SK-MEL-5 (cell line): ENCODE measurements around the gene ZBED6. TPM values are rescaled to one million over a fixed set of nuclear protein-coding genes. Genes with fewer than 3 reads are reported as not detected.
"Not testable (repeated sequence)": the region's sequence is repeated elsewhere in the genome, so short reads cannot be mapped to it uniquely, and the experiment has no call there.

ENCODE experiments used
- DNase-seq: peaks from one replicate; pipeline ENCODE4 v3.0.0-alpha.2; 2016; ENCODE audit warnings: low read depth, low spot score
- in situ Hi-C: cut with HindIII; loops from 2 replicates; pipeline ENCODE4 v1.10.0; 2016; ENCODE audit warnings: low sequenced_read_pairs, high pct_unique_total_duplicates, low pct_unique_long_range_greater_than_20kb
- polyA plus RNA-seq, 2 experiments: library from polyadenylated mRNA; depleted of rRNA; stranded (reverse); fragments of >200 nt; gene quantifications; 2 replicates each; pipeline ENCODE4 v1.2.3, GENCODE V29; 2015
- total RNA-seq: library from RNA; depleted of rRNA; stranded (reverse); fragments of >200 nt; shearing (Covaris generic); gene quantifications from 2 replicates; pipeline ENCODE4 v1.2.3, GENCODE V29; 2014; rRNA removed

Gene ZBED6
- total RNA-seq: 10.3 and 14.7 TPM in 2 replicates
- 8.8 and 9.0 TPM in 2 replicates for polyA plus RNA-seq (2015; cell fraction: cytosol; rRNA removed)
- 17.2 and 22.5 TPM in 2 replicates for polyA plus RNA-seq (2015; cell fraction: nucleus; rRNA removed)

GRCh38 chr1:203795441-203796235 is at the start of gene ZBED6, which contains the start of gene ZC3H11A:
Gene ZBED6, plus strand, starts transcription at chr1:203795623. Its CDS starts 1,900 bp downstream, at chr1:203797523.
Gene ZC3H11A, plus strand, starts transcription at chr1:203795623. Its CDS starts 21,448 bp downstream, at chr1:203817071.
- peak; percentile 98 for DNase-seq
- in situ Hi-C loops: no loop called here

GRCh38 chr1:203746281-203746680 is 49.1 kb upstream of the ZBED6 start:
- in situ Hi-C loops: no loop called here
- DNase-seq: no peak

GRCh38 chr1:203751051-203751450 is 44.4 kb upstream of the ZBED6 start:
- DNase-seq: no peak
- in situ Hi-C loops: no loop called here

- in situ Hi-C loops, DNase-seq: not testable (repeated sequence)
Observed at GRCh38 chr1:203751618-203752361, 43.6 kb upstream of the ZBED6 start.

GRCh38 chr1:203754455-203754864 is 41.0 kb upstream of the ZBED6 start:
- in situ Hi-C loops: no loop called here
- no peak for DNase-seq

GRCh38 chr1:203756036-203756435 is 39.4 kb upstream of the ZBED6 start:
- in situ Hi-C loops: no loop called here
- no peak for DNase-seq

- in situ Hi-C loops, DNase-seq: not testable (repeated sequence)
Observed at GRCh38 chr1:203758749-203759148, 36.7 kb upstream of the ZBED6 start.

GRCh38 chr1:203760506-203760905 is 34.9 kb upstream of the ZBED6 start:
- in situ Hi-C loops: no loop called here
- DNase-seq: no peak

GRCh38 chr1:203761958-203762357 is 33.5 kb upstream of the ZBED6 start:
- DNase-seq, in situ Hi-C loops: not testable (repeated sequence)

GRCh38 chr1:203763505-203763904 is 31.9 kb upstream of the ZBED6 start:
- in situ Hi-C loops: no loop called here
- DNase-seq: no peak

- no peak for DNase-seq
- in situ Hi-C loops: no loop called here
Observed at GRCh38 chr1:203764105-203765028, 31.1 kb upstream of the ZBED6 start.

- DNase-seq: no peak
- in situ Hi-C loops: no loop called here
Observed at GRCh38 chr1:203765029-203765837, 30.2 kb upstream of the ZBED6 start, which contains the start of gene LAX1. Gene LAX1, plus strand, starts transcription at chr1:203765183. Its CDS starts 383 bp downstream, at chr1:203765566.

- DNase-seq: no peak
- in situ Hi-C loops: no loop called here
Observed at GRCh38 chr1:203768256-203768655, 27.2 kb upstream of the ZBED6 start.

- no peak for DNase-seq
- in situ Hi-C loops: no loop called here
Observed at GRCh38 chr1:203769505-203770343, 25.7 kb upstream of the ZBED6 start.

- in situ Hi-C loops: no loop called here
- DNase-seq: no peak
Observed at GRCh38 chr1:203771901-203772301, 23.5 kb upstream of the ZBED6 start.

GRCh38 chr1:203772836-203773235 is 22.6 kb upstream of the ZBED6 start:
- in situ Hi-C loops: no loop called here

More at GRCh38 chr1:203772836-203773235, 22.6 kb upstream of the ZBED6 start:
- DNase-seq: no peak
